GM19468 (cell line): Measurements from ENCODE around the gene BTBD18.

ENCODE experiments used
- ATAC-seq: cut with Tn5 transposase; IDR thresholded peaks from one replicate; pipeline ENCODE4 v1.9.1; 2021; ENCODE audit warnings: mild to moderate bottlenecking, moderate library complexity, moderate number of reproducible peaks; ENCODE audit not compliant: unreplicated experiment; ENCODE audit errors: extremely low read depth

The BTBD18 gene

GRCh38 chr11:57776577-57777210, 25.1 kb upstream of the BTBD18 start:
- no peak for ATAC-seq

- no peak for ATAC-seq
These were observed 24.5 kb upstream of the BTBD18 start for GRCh38 chr11:57776031-57776521.

GRCh38 chr11:57775491-57775890, 23.9 kb upstream of the BTBD18 start:
- no peak for ATAC-seq

- ATAC-seq = no peak
These were observed 21.5 kb upstream of the BTBD18 start for GRCh38 chr11:57773026-57773598.

- no peak for ATAC-seq
These were observed 20.9 kb upstream of the BTBD18 start for GRCh38 chr11:57772562-57772961.

- no peak for ATAC-seq
These were observed 19.7 kb upstream of the BTBD18 start for GRCh38 chr11:57771365-57771764.

- no peak for ATAC-seq
These were observed 19.2 kb upstream of the BTBD18 start for GRCh38 chr11:57770793-57771192.

GRCh38 chr11:57764972-57765371, 13.4 kb upstream of the BTBD18 start:
- ATAC-seq = no peak

- ATAC-seq = no peak
These were observed 12.9 kb upstream of the BTBD18 start for GRCh38 chr11:57764566-57764965.

- no peak for ATAC-seq
These were observed 12.4 kb upstream of the BTBD18 start for GRCh38 chr11:57764021-57764420.

- no peak for ATAC-seq
These were observed 11.9 kb upstream of the BTBD18 start for GRCh38 chr11:57763568-57763967.

GRCh38 chr11:57762235-57762861, 10.7 kb upstream of the BTBD18 start:
- ATAC-seq = no peak

GRCh38 chr11:57761301-57762234, 9.9 kb upstream of the BTBD18 start, which contains the start of gene CTNND1:
CTNND1 (plus strand) TSS chr11:57761802; CDS start chr11:57791479, 29,677 bp downstream.
- peak; percentile 64 for ATAC-seq

- ATAC-seq = no peak
These were observed 6.6 kb upstream of the BTBD18 start for GRCh38 chr11:57758174-57758573.

- ATAC-seq = no peak
These were observed 1.3 kb upstream of the BTBD18 start for GRCh38 chr11:57752954-57753353.

GRCh38 chr11:57751176-57751575, 443 bp downstream of the BTBD18 start:
- ATAC-seq = no peak

GRCh38 chr11:57746920-57747319, 4.7 kb downstream of the BTBD18 start:
- no peak for ATAC-seq

- no peak for ATAC-seq
These were observed 6.4 kb downstream of the BTBD18 start for GRCh38 chr11:57745206-57745605.

GRCh38 chr11:57744357-57744756, 7.3 kb downstream of the BTBD18 start:
- no peak for ATAC-seq

- no peak for ATAC-seq
These were observed 9.5 kb downstream of the BTBD18 start for GRCh38 chr11:57742087-57742452.
